ENCODE measurements around the gene MRPS22.

The MRPS22 gene

GRCh38 chr3:139343895-139344856, at the start of gene MRPS22:
TSS of gene MRPS22 (plus strand) at chr3:139344020. CDS start at chr3:139344027, 7 bp downstream.
- H3K36me3 Mint-ChIP-seq, result peaks cover 9% of the 10 kb centered on the region
- H3K4me3 Mint-ChIP-seq, result no peak within 1 kb of the TSS
- peaks cover 25% of the 10 kb centered on the region for H3K27me3 Mint-ChIP-seq
- CTCF ChIA-PET, result interaction anchor here (1.5 kb wide), 1 partner anchor 232 kb away, joined by 4 read pairs; no protein-coding TSS in a partner anchor
- H3K4me1 Mint-ChIP-seq, result peaks cover 7% of the 10 kb centered on the region
- peak; percentile 89 for DNase-seq
- H3K9me3 Mint-ChIP-seq, result no peaks in the 10 kb centered on the region
- H3K27ac Mint-ChIP-seq, result no peak within 1 kb of the TSS

DNA sequence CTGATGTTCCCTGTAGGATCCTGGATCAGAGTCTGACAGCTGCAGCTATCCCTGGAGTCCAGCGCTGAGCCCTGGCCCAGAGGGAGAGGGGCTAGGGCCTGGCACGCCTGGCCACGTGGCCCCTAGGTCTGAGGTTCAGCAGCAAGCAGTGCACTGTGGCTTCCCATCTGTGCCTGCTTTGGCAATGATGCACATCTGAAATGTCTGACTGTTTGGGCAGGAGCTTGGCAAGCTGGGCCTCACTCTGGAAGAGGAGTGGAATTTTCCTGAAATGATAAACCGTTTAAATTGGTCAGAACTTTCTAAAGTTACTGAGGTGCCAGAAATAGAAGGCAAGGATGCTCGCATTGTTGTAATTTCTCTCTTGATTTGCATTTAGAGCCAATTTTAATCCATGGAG, 48.8 kb upstream of the MRPS22 start:
- Mint-ChIP-seq H3K4me3 (no peak overlapping the region), H3K4me1 (no peaks in the 10 kb centered on the region), H3K36me3 (no peaks in the 10 kb centered on the region), H3K27me3 (peaks cover 5% of the 10 kb centered on the region), H3K9me3 (no peaks in the 10 kb centered on the region), H3K27ac (no peak overlapping the region)
- DNase-seq, result no peak
- CTCF ChIA-PET, result no interaction called here

GRCh38 chr3:139296141-139296718, 47.6 kb upstream of the MRPS22 start:
- no peaks in the 10 kb centered on the region for H3K4me1 Mint-ChIP-seq
- H3K27me3 Mint-ChIP-seq, result peaks cover 5% of the 10 kb centered on the region
- H3K36me3 Mint-ChIP-seq, result no peaks in the 10 kb centered on the region
- CTCF ChIA-PET, result no interaction called here
- no peak overlapping the region for H3K4me3 Mint-ChIP-seq
- no peak overlapping the region for H3K27ac Mint-ChIP-seq
- DNase-seq, result no peak
- no peaks in the 10 kb centered on the region for H3K9me3 Mint-ChIP-seq

DNA sequence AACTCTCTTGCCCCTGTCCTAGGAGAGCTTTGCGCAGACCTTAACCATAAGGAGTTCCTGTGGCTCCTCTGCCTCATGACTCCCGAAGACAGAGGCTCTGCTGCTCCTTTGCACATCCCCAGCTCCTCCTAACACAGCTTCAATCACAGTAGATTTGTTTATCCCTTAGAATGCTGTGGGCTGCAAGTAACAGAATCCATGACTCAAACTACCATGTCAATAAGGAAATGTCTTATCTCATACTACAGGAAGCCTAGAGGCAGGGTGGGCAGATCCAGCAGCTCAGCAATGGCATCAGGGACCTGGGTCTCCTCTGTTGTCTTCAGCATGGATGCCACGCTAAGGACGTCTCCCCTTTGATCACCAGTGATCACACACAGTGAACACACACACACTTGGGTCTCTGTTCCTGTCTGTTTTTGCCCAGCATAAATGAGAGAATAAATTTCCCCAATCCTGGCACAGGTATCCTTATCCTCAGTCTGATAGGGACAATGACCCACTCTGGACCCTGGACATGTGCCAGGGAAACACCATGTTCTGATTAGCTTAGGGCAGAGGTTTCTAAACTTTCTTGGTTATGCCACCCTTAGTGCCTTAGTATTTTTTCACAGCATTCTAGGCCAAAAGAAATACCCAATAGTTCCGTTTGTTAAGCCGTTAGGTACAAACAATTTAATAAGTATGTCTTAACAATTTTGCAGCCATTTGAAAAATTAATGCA, 46.1 kb upstream of the MRPS22 start:
- Mint-ChIP-seq H3K4me1 (peaks cover 6% of the 10 kb centered on the region), H3K27me3 (peaks cover 5% of the 10 kb centered on the region), H3K9me3 (no peaks in the 10 kb centered on the region), H3K27ac (no peak overlapping the region), H3K4me3 (no peak overlapping the region), H3K36me3 (no peaks in the 10 kb centered on the region)
- no peak for DNase-seq
- CTCF ChIA-PET, result interaction anchor here (1.2 kb wide), 1 partner anchor 22 kb away, joined by 3 read pairs; no protein-coding TSS in a partner anchor

DNA sequence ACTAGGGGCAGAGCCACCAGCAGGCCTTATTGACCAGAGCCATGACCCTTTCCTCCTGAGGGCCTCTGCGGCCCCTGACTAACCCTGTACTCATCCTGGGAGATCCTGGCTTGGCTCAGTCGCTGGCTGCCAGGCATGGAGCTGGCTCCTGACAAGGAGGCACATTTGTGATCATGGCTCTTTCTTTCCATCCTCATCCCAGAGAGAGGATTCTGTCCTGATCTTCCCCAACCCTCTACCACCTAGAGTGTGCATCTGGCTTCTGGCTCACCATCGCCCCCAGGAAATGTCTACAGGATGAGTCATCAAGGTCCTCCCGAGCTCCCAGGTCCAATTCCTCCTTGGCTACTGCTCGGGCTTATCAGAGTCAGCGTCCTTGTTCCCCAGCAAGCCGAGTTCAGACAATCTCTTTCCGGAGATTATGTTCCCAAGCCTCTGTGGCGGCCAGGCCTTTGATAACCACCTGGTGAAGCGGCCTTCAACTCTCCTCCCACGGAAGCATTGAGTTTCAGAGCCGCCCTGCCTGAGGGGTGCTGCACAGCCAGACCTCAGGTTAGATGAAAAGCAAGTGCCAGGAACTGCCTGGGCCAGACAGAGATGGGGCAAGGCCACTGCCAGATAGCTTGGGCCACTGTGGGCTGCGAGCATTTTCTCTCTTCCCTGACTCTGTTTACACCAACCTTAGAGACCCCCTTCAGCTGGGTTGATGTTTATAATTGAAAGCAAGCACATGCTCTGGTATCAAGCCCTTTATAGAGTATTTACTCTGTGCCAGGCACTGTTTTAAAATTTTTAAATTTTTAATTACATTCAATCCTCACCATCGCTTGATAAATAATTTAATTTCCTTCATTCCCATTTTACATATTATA, 44.3 kb upstream of the MRPS22 start:
- DNase-seq, result no peak
- Mint-ChIP-seq H3K4me3 (no peak overlapping the region), H3K36me3 (no peaks in the 10 kb centered on the region), H3K4me1 (peaks cover 7% of the 10 kb centered on the region), H3K27me3 (peaks cover 11% of the 10 kb centered on the region), H3K9me3 (no peaks in the 10 kb centered on the region), H3K27ac (no peak overlapping the region)
- CTCF ChIA-PET, result no interaction called here

- CTCF ChIA-PET, result no interaction called here
- no peak overlapping the region for H3K4me3 Mint-ChIP-seq
- H3K9me3 Mint-ChIP-seq, result no peaks in the 10 kb centered on the region
- H3K36me3 Mint-ChIP-seq, result no peaks in the 10 kb centered on the region
- H3K27ac Mint-ChIP-seq, result no peak overlapping the region
- H3K4me1 Mint-ChIP-seq, result peaks cover 7% of the 10 kb centered on the region
- DNase-seq, result no peak
- peaks cover 6% of the 10 kb centered on the region for H3K27me3 Mint-ChIP-seq
Measured at GRCh38 chr3:139300416-139300815, 43.4 kb upstream of the MRPS22 start.

DNA sequence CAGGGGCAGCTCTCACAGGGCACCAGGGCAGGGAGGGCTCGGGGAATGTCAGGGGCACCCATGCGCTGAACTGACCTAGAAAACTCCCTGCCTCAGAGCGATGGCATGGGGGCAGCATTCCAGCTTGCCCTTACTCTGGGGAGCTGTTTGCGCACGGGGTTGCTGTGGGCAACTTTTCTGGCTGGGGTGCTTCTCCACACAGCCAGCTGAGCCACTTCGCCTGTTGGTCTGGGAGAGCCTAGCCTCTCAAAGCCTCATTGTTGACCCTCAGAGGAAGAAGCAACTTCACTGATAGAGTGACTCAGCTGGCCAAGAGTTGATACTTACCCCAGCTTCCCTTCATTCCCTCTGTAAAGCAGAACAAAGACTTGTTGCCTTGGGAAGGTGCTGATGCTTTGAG, 42.6 kb upstream of the MRPS22 start:
- no peak for DNase-seq
- H3K4me1 Mint-ChIP-seq, result peaks cover 7% of the 10 kb centered on the region
- no peak overlapping the region for H3K27ac Mint-ChIP-seq
- H3K36me3 Mint-ChIP-seq, result no peaks in the 10 kb centered on the region
- CTCF ChIA-PET, result no interaction called here
- H3K4me3 Mint-ChIP-seq, result no peak overlapping the region
- H3K27me3 Mint-ChIP-seq, result peaks cover 6% of the 10 kb centered on the region
- no peaks in the 10 kb centered on the region for H3K9me3 Mint-ChIP-seq

- CTCF ChIA-PET, result no interaction called here
- Mint-ChIP-seq H3K9me3 (no peaks in the 10 kb centered on the region), H3K36me3 (no peaks in the 10 kb centered on the region), H3K4me3 (no peak overlapping the region), H3K27me3 (peaks cover 6% of the 10 kb centered on the region), H3K27ac (no peak overlapping the region), H3K4me1 (peaks cover 7% of the 10 kb centered on the region)
- DNase-seq, result no peak
Measured at GRCh38 chr3:139301654-139302053, 42.2 kb upstream of the MRPS22 start.

- no peak for DNase-seq
- no peaks in the 10 kb centered on the region for H3K36me3 Mint-ChIP-seq
- H3K4me1 Mint-ChIP-seq, result peaks cover 7% of the 10 kb centered on the region
- CTCF ChIA-PET, result no interaction called here
- H3K27me3 Mint-ChIP-seq, result peaks cover 6% of the 10 kb centered on the region
- no peak overlapping the region for H3K27ac Mint-ChIP-seq
- no peak overlapping the region for H3K4me3 Mint-ChIP-seq
- no peaks in the 10 kb centered on the region for H3K9me3 Mint-ChIP-seq
Measured at GRCh38 chr3:139302084-139302800, 41.6 kb upstream of the MRPS22 start.

DNA sequence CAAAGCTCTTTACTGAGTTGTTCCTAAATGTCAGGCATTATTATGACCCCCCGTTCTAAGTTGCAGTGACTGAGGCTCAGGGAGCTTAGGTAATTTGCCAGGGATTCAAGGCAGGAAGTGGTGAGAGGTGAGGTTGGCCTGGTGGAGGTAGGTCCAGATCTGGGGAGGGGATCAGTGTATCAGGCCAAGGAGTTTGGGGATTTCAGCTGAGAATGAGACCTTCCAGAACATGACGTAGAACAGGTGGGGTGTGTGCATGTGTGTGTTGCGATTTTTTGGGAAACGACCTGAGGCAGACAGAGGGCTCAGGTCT, 41.1 kb upstream of the MRPS22 start:
- CTCF ChIA-PET, result no interaction called here
- Mint-ChIP-seq H3K36me3 (no peaks in the 10 kb centered on the region), H3K4me3 (no peak overlapping the region), H3K4me1 (peaks cover 7% of the 10 kb centered on the region), H3K9me3 (no peaks in the 10 kb centered on the region), H3K27me3 (peaks cover 6% of the 10 kb centered on the region), H3K27ac (no peak overlapping the region)
- DNase-seq, result no peak

GRCh38 chr3:139303216-139303615, 40.6 kb upstream of the MRPS22 start:
- H3K27ac Mint-ChIP-seq, result no peak overlapping the region
- no peak for DNase-seq
- H3K4me3 Mint-ChIP-seq, result no peak overlapping the region
- H3K36me3 Mint-ChIP-seq, result no peaks in the 10 kb centered on the region
- no peaks in the 10 kb centered on the region for H3K9me3 Mint-ChIP-seq
- H3K4me1 Mint-ChIP-seq, result peaks cover 7% of the 10 kb centered on the region
- H3K27me3 Mint-ChIP-seq, result peaks cover 6% of the 10 kb centered on the region
- CTCF ChIA-PET, result no interaction called here

DNA sequence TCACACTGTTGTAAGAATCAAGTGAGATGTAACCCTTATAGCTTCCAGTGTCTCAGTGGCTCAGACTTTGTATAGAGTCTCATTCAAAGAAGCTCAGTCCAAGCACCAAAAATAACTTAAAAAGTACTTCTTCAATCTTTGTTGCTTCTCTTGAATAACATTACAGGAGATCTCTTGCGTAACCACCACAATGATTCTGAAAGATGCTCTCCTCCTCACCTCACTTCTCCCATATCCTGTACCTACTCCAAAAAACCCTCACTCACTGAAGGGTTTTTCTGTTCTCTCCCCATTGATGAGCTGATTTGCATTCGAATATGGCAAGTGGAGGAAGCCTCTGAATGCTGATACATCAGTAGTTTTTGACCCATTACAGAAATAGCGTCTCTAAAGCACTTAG, 39.4 kb upstream of the MRPS22 start:
- H3K27me3 Mint-ChIP-seq, result peaks cover 6% of the 10 kb centered on the region
- no peak overlapping the region for H3K27ac Mint-ChIP-seq
- H3K4me3 Mint-ChIP-seq, result no peak overlapping the region
- CTCF ChIA-PET, result no interaction called here
- no peak for DNase-seq
- H3K36me3 Mint-ChIP-seq, result no peaks in the 10 kb centered on the region
- peaks cover 7% of the 10 kb centered on the region for H3K4me1 Mint-ChIP-seq
- H3K9me3 Mint-ChIP-seq, result no peaks in the 10 kb centered on the region

DNA sequence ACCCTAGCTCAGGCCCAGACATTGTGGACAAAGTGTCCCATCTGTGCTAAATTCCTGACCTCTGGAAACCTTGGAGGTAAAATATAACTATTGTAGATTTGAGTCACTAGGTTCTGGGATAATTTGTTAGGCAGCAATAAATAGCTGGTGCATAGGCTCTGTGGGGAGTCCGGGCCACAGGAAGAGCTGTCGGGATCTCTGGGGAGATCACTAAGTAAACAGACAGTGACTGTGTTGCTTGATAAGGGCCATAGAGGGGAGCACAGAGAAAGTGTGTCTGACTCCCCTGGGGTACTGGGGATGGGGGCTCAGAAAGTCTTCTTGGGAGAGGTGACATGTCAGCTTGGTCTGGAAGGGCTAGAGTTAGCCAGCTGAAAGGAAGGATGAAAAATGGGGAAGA, 37.7 kb upstream of the MRPS22 start:
- Mint-ChIP-seq H3K4me3 (no peak overlapping the region), H3K9me3 (no peaks in the 10 kb centered on the region), H3K27ac (no peak overlapping the region), H3K27me3 (peaks cover 6% of the 10 kb centered on the region), H3K4me1 (peaks cover 7% of the 10 kb centered on the region), H3K36me3 (no peaks in the 10 kb centered on the region)
- DNase-seq, result no peak
- CTCF ChIA-PET, result interaction anchor here (1.3 kb wide), 1 partner anchor 23 kb away, joined by 3 read pairs; no protein-coding TSS in a partner anchor

All from activated naive CD4-positive, alpha-beta T cell treated with anti-CD3 and anti-CD28 coated beads, Interleukin-2, amount 10 ng/mL, durations not matched to agents 7 days and 5 days (primary cell).